GM12865 (cell line): ENCODE measurements around the gene ZNF143.

ENCODE experiments used
- DNase-seq: peaks from one replicate; pipeline ENCODE4 v3.0.0; 2010; ENCODE audit warnings: low read depth
- H3K4me3 ChIP-seq: 2 replicates; pipeline ENCODE4 v1.5.1; 2011; ENCODE audit warnings: mild to moderate bottlenecking, low read depth, low read length, control low read depth
- CTCF ChIP-seq: IDR thresholded peaks from 2 replicates; pipeline ENCODE4 v1.5.1; 2011; ENCODE audit warnings: low read length, control low read depth, low read depth, inconsistent platforms; ENCODE audit not compliant: insufficient read depth; ENCODE audit errors: missing control alignments

Gene ZNF143

GRCh38 chr11:9570313-9571025 is 109.7 kb downstream of the ZNF143 start:
- TF ChIP-seq CTCF, result no peak
- no peak overlapping the region for H3K4me3 ChIP-seq
- DNase-seq, result no peak

GRCh38 chr11:9571071-9571762 is 110.4 kb downstream of the ZNF143 start:
- no peak for DNase-seq
- no peak for TF ChIP-seq CTCF
- H3K4me3 ChIP-seq, result no peak overlapping the region

GRCh38 chr11:9571763-9572115 is 110.9 kb downstream of the ZNF143 start:
- TF ChIP-seq CTCF, result no peak
- no peak for DNase-seq
- no peak overlapping the region for H3K4me3 ChIP-seq

- TF ChIP-seq CTCF, result no peak
- peak within 1 kb of the TSS; percentile 97 for H3K4me3 ChIP-seq
- peak; percentile 99 for DNase-seq
Observed at GRCh38 chr11:9573052-9573774, 112.4 kb downstream of the ZNF143 start, which contains the start of gene WEE1. Gene WEE1, plus strand, starts transcription at chr11:9573670. Its CDS starts 264 bp downstream, at chr11:9573934.

- peak; percentile 56 for DNase-seq
- TF ChIP-seq CTCF, result no peak
- H3K4me3 ChIP-seq, result peak overlapping the region; percentile 97
Observed at GRCh38 chr11:9573775-9574621, 113.2 kb downstream of the ZNF143 start.

GRCh38 chr11:9574622-9575259 is 113.9 kb downstream of the ZNF143 start:
- H3K4me3 ChIP-seq, result peak overlapping the region; percentile 97
- DNase-seq, result peak; percentile 37
- no peak for TF ChIP-seq CTCF
